ENCODE data around the gene SIK3.

DNA sequence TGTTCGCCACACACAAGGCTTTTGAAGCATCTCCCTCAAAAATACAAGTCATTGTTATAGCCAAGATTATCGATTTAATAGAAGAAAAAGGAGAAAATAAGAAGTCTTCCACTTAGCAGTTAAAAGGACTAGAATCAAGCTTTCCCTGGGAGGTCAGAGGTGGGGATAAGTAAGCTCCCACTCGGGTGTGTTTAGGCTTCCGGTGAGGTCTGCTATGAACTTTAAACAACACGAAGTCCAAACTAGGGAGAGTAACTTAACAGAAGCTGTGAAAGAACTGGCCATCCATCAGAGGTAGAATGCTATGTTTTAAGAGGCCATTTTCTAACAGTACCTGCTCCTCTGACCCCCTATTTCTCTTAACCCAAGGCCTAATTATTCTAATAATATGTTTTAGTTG, 169.4 kb downstream of the SIK3 start:
- TF ChIP-seq EZH2 (IDR thresholded peaks at IDR 0.05) (no peak), EZH2phosphoT487 (IDR thresholded peaks at IDR 0.05) (no peak)
- TF ChIP-seq, protein P1, sequence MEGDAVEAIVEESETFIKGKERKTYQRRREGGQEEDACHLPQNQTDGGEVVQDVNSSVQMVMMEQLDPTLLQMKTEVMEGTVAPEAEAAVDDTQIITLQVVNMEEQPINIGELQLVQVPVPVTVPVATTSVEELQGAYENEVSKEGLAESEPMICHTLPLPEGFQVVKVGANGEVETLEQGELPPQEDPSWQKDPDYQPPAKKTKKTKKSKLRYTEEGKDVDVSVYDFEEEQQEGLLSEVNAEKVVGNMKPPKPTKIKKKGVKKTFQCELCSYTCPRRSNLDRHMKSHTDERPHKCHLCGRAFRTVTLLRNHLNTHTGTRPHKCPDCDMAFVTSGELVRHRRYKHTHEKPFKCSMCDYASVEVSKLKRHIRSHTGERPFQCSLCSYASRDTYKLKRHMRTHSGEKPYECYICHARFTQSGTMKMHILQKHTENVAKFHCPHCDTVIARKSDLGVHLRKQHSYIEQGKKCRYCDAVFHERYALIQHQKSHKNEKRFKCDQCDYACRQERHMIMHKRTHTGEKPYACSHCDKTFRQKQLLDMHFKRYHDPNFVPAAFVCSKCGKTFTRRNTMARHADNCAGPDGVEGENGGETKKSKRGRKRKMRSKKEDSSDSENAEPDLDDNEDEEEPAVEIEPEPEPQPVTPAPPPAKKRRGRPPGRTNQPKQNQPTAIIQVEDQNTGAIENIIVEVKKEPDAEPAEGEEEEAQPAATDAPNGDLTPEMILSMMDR (IDR thresholded peaks at IDR 0.05): no peak

Data from neural progenitor cell (in vitro differentiated cells).